NCI-H226 (cell line): Measurements from ENCODE around the gene ACTC1.

Source experiments
- DNase-seq: peaks from one replicate; pipeline ENCODE4 v3.0.0-alpha.2; 2015

Gene ACTC1

DNA sequence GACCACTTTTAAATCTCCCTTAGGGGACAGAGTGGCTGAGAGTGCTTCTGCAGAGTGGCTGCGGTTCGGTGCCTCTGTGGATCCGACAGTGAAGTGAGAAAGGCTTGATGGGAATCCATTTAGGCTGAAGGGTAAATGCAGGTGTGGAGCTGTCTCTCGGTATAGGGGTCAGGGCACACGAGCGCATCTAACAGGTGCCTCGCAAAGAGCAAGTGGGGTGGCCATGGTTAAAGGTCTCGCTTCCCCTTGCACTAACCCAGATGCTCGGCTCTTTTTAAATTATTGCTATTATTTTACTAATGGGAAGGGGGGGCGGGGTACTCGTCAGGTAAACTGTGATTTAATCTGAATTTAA, 40.0 kb downstream of the ACTC1 start:
- DNase-seq = no peak

DNA sequence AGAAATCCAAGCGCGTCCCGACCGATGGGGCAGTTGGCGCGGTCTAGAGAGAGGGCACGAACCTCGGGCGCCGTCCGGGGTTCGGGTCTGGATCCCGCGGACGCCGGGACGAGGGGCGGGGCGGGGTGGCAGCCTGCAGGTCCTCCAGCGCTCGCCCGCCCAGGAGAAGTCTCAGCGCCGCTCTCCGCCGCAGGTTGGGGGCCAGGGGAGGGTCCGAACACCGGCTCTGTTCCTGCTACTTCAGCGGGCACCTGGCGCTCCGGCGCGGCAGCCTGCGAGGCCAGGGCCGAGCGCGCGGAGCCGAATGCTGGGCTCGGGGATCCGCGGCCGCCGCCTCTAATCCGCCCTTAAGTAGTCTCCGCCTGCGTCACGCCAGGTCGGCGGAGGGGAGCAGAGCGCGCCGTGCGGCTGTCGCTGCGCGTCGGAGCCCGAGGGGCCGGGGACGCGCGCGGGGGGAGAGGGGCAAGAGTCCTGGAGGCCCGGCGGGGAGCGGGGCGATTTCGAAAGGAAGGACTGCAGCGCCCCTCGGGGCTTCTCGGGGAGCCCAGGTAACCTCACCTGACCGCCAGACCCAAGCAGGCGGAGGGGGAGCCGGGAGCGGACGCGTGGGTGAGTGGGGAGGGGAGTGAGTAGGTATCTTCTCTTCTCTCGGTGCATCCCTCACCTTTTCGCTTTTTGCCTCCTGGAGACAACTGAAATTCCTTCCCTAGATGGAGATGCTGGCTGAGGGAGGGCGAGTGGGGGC, 40.5 kb downstream of the ACTC1 start, which contains the start of gene GJD2:
TSS of gene GJD2 (minus strand) at position 325 of the 745 bp plus-strand sequence. CDS start 510 bp downstream, outside the sequence.
- no peak for DNase-seq

- DNase-seq = no peak
Measured at GRCh38 chr15:34754171-34754601, 41.2 kb downstream of the ACTC1 start.

DNA sequence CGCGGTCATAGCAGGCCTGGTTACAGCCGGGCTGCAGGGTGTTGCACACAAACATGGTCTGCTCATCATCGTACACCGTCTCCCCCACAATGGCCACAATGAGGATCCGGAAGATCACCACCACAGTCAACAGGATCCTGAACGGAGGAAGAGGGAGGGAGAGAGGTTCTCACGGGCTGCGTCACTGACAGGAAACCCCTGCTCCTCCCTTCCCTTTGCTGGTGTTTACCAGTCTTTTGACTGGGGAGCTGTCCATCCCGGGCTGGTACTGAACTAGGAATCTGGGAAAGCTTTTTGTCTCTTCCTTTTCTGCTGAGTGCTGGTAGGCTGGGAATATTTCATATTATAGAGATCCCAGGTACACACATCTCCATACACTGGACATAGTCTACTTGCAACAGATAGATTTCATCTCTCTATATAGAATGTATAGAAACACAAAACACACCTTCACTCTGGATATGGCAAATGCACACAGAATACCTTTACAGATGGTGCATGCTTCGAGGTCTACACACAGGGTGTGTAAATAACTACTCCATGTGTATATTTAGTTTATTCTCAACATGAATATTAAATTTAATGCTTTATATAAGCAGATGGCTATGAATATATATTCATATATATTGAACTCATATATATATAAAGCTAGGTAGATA, 42.0 kb downstream of the ACTC1 start:
- peak; percentile 35 for DNase-seq

GRCh38 chr15:34749691-34750090, 45.7 kb downstream of the ACTC1 start:
- DNase-seq = no peak
